ENCODE data around the gene LRRTM4.

LRRTM4 gene

GRCh38 chr2:76851000-76851399 lies 671.2 kb downstream of the LRRTM4 start:
- in situ Hi-C loops (cut with MboI; ENCODE audit: low pct_unique_long_range_greater_than_20kb, low sequenced_read_pairs, unreplicated experiment), result no loop called here
- TF ChIP-seq, protein P1, sequence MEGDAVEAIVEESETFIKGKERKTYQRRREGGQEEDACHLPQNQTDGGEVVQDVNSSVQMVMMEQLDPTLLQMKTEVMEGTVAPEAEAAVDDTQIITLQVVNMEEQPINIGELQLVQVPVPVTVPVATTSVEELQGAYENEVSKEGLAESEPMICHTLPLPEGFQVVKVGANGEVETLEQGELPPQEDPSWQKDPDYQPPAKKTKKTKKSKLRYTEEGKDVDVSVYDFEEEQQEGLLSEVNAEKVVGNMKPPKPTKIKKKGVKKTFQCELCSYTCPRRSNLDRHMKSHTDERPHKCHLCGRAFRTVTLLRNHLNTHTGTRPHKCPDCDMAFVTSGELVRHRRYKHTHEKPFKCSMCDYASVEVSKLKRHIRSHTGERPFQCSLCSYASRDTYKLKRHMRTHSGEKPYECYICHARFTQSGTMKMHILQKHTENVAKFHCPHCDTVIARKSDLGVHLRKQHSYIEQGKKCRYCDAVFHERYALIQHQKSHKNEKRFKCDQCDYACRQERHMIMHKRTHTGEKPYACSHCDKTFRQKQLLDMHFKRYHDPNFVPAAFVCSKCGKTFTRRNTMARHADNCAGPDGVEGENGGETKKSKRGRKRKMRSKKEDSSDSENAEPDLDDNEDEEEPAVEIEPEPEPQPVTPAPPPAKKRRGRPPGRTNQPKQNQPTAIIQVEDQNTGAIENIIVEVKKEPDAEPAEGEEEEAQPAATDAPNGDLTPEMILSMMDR (IDR thresholded peaks at IDR 0.05; ENCODE audit: extremely low read depth, insufficient read depth, missing control alignments), result no peak
- no peak for DNase-seq (ENCODE audit: low spot score)

DNA sequence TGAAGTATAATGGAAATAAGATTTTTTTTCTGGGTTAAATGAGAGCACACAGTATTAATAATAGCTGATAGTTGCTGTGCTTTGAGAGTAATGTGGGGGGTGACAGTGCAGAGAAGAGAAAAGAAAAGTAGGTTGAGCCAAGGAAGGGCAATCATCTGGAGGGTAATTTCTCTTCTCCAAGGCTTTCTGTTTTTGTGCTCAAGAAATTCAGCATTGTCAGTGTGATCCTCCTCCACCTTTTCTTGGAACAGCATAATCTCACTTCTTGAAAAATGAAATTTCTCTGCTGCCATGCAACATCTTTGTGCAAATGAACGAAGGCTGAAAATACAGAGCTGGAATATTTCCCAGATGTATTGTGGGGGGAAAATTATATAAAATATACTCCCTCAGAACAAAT lies 673.1 kb downstream of the LRRTM4 start:
- TF ChIP-seq, protein P1 (IDR thresholded peaks at IDR 0.05; ENCODE audit: extremely low read depth, insufficient read depth, missing control alignments), result no peak
- in situ Hi-C loops (cut with MboI; ENCODE audit: low pct_unique_long_range_greater_than_20kb, low sequenced_read_pairs, unreplicated experiment), result no loop called here
- DNase-seq (ENCODE audit: low spot score), result no peak

GRCh38 chr2:76839826-76840225 lies 682.4 kb downstream of the LRRTM4 start:
- in situ Hi-C loops (cut with MboI; ENCODE audit: low pct_unique_long_range_greater_than_20kb, low sequenced_read_pairs, unreplicated experiment), result no loop called here
- DNase-seq (ENCODE audit: low spot score), result no peak
- TF ChIP-seq, protein P1 (IDR thresholded peaks at IDR 0.05; ENCODE audit: extremely low read depth, insufficient read depth, missing control alignments), result no peak

GRCh38 chr2:76829374-76830234 lies 692.6 kb downstream of the LRRTM4 start:
- DNase-seq (ENCODE audit: low spot score), result no peak
- in situ Hi-C loops (cut with MboI; ENCODE audit: low pct_unique_long_range_greater_than_20kb, low sequenced_read_pairs, unreplicated experiment), result no loop called here
- TF ChIP-seq, protein P1 (IDR thresholded peaks at IDR 0.05; ENCODE audit: extremely low read depth, insufficient read depth, missing control alignments), result no peak

- in situ Hi-C loops (cut with MboI; ENCODE audit: low pct_unique_long_range_greater_than_20kb, low sequenced_read_pairs, unreplicated experiment), result no loop called here
- no peak for DNase-seq (ENCODE audit: low spot score)
- TF ChIP-seq, protein P1 (IDR thresholded peaks at IDR 0.05; ENCODE audit: extremely low read depth, insufficient read depth, missing control alignments), result no peak
These were observed 695.5 kb downstream of the LRRTM4 start for GRCh38 chr2:76826691-76827090.

DNA sequence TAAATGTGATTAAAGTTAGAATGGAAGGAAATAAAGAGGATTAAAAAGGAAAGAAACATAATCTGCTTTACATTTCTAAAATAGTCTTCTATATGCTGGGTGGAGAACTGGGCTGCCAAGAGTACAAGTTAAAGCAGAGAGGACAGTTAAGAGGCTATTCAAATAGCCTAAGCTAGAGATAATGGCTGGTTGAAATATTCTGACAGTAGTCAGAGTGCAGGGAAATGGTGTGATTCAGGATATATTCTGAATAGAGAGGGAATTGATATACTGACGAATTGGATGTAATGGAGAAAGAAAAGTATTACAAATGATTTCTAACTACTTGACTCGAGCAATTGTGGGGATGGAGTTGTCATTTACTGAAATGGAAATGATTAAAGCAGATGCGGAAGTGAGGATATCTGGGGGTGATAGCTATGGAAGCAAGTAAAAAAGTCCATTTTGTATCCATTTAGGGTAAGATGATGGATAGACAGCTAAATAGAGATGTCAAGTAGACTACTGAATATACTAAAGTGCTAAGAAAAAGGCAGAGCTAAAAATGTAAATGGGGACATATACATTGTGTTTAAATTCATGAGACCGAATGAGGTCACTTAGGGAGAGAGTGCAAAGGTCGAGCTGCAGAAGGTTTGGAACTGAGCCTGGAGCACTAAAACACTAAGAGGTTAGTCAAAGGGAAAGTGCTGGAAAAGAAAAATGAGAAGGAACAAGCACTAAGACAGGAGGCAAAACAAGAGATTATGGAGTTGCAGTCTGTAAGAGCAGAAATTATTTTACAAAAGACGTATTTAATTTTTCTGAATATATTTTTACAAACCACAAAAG lies 696.8 kb downstream of the LRRTM4 start:
- TF ChIP-seq, protein P1 (IDR thresholded peaks at IDR 0.05; ENCODE audit: extremely low read depth, insufficient read depth, missing control alignments), result no peak
- in situ Hi-C loops (cut with MboI; ENCODE audit: low pct_unique_long_range_greater_than_20kb, low sequenced_read_pairs, unreplicated experiment), result no loop called here
- DNase-seq (ENCODE audit: low spot score), result no peak
